HCT116 (cell line): Measurements from ENCODE around the gene SEPTIN5. TPM values are rescaled to one million over a fixed set of nuclear protein-coding genes. Genes with fewer than 3 reads are reported as not detected.

Experiments used
- ATAC-seq: fragments of 200-7000 bp; cut with Tn5 transposase; 2 replicates; pipeline ENCODE4 v1.9.1; 2020; ENCODE audit warnings: mild to moderate bottlenecking, moderate library complexity
- BruUV-seq: library from RNA; stranded (reverse); fragments of 400-500 nt; replicated peaks from 2 replicates; lab custom pipeline; 2021; lab: Mats Ljungman, UMichigan
- CTCF ChIA-PET: fragments of 300-600 bp; sonication (Branson Sonifier 250); formaldehyde crosslinking; loops from one replicate; lab custom pipeline; 2021; ENCODE audit warnings: antibody characterized with exemption; lab: Charles Lee
- POLR2A ChIA-PET: fragments of 300-600, 350-600 bp; sonication (Branson Sonifier 250); formaldehyde crosslinking; loops from one replicate; lab custom pipeline; 2021; ENCODE audit warnings: antibody characterized with exemption; lab: Charles Lee
- RAD21 ChIA-PET, 2 experiments: fragments of 300-600 bp; sonication (Branson Sonifier 250); formaldehyde crosslinking; loops; one replicate each; lab custom pipeline; 2023; ENCODE audit warnings: low total read pairs in 2 of 2; ENCODE audit not compliant: uncharacterized antibody in 2 of 2, unreplicated experiment in 2 of 2, low non-redundant PET in 1 of 2; lab: Charles Lee
- DNase-seq: peaks from one replicate; pipeline ENCODE4 v3.0.0-alpha.2; 2010; ENCODE audit warnings: low read depth, low spot score
- H2AFZ ChIP-seq: fragments of 200-600 bp; shearing (Covaris generic), sonication (generic); 2 replicates; pipeline ENCODE4 v1.6.1; 2017; ENCODE audit warnings: low read depth, mixed run types, mixed read lengths, antibody characterized with exemption, low read length; ENCODE audit not compliant: poor library complexity, severe bottlenecking
- H3K27ac ChIP-seq: 2 replicates; pipeline ENCODE4 v1.5.1; 2012; ENCODE audit warnings: low read depth, low read length
- H3K27me3 ChIP-seq: fragments of 200-600 bp; sonication (generic); 2 replicates; pipeline ENCODE4 v1.6.1; 2016; ENCODE audit warnings: mixed run types, low read length, mixed read lengths; ENCODE audit not compliant: insufficient read depth
- H3K36me3 ChIP-seq, 2 experiments: fragments of 200-500 bp in 1 of 2; fragments of 200-600 bp in 1 of 2; sonication (Bioruptor generic) in 1 of 2; sonication (generic) in 1 of 2; 2 replicates each; pipeline versions ENCODE4 v1.5.1 to v1.6.1; 2014 to 2016; ENCODE audit warnings: low read length in 2 of 2, inconsistent platforms in 1 of 2, mixed read lengths in 1 of 2, mixed run types in 1 of 2; ENCODE audit not compliant: insufficient read depth in 2 of 2, control insufficient read depth in 1 of 2
- H3K4me1 ChIP-seq, 2 experiments: fragments of 200-600 bp in 1 of 2; sonication (generic) in 1 of 2; 2 replicates each; pipeline versions ENCODE4 v1.5.1 to v1.6.1; 2012 to 2017; ENCODE audit warnings: low read length in 2 of 2, inconsistent platforms in 1 of 2, mild to moderate bottlenecking in 1 of 2, mixed read lengths in 1 of 2, mixed run types in 1 of 2, moderate library complexity in 1 of 2; ENCODE audit not compliant: insufficient read depth in 2 of 2, control insufficient read depth in 1 of 2
- H3K4me2 ChIP-seq: fragments of 200-600 bp; sonication (generic); 2 replicates; pipeline ENCODE4 v1.6.1; 2017; ENCODE audit warnings: mixed run types, low read length, mixed read lengths
- H3K4me3 ChIP-seq, 2 experiments: fragments of 200-600 bp in 1 of 2; sonication (generic) in 1 of 2; replicated peaks in 1 of 2; 2 replicates each; pipeline ENCODE4 v1.5.1; 2011 to 2016; ENCODE audit warnings: low read length in 2 of 2, control low read depth in 1 of 2, low read depth in 1 of 2, mild to moderate bottlenecking in 1 of 2, mixed read lengths in 1 of 2, mixed run types in 1 of 2
- H3K79me2 ChIP-seq: fragments of 200-600 bp; sonication (generic); 2 replicates; pipeline ENCODE4 v1.6.1; 2017; ENCODE audit warnings: mild to moderate bottlenecking, mixed run types, low read length, moderate library complexity, mixed read lengths; ENCODE audit not compliant: insufficient read depth
- H3K9ac ChIP-seq: fragments of 200-600 bp; sonication (generic); 2 replicates; pipeline ENCODE4 v1.6.1; 2016; ENCODE audit warnings: low read length, mixed read lengths
- H3K9me2 ChIP-seq: fragments of 200-600 bp; sonication (generic), shearing (Covaris generic); 2 replicates; pipeline ENCODE4 v1.6.1; 2017; ENCODE audit warnings: mixed run types, mild to moderate bottlenecking, moderate library complexity; ENCODE audit not compliant: insufficient read depth
- H3K9me3 ChIP-seq, 2 experiments: fragments of 200-500 bp in 1 of 2; fragments of 200-600 bp in 1 of 2; sonication (Bioruptor generic) in 1 of 2; sonication (generic) in 1 of 2; 2 replicates each; pipeline ENCODE4 v1.6.1; 2014 to 2017; ENCODE audit warnings: low read length in 2 of 2, mixed read lengths in 2 of 2, inconsistent platforms in 1 of 2, low read depth in 1 of 2, mild to moderate bottlenecking in 1 of 2, mixed run types in 1 of 2, moderate library complexity in 1 of 2; ENCODE audit not compliant: control insufficient read depth in 1 of 2, insufficient read depth in 1 of 2
- H4K20me1 ChIP-seq: fragments of 200-600 bp; sonication (generic), shearing (Covaris generic); 2 replicates; pipeline ENCODE4 v1.6.1; 2017; ENCODE audit warnings: mixed run types, mild to moderate bottlenecking, moderate library complexity; ENCODE audit not compliant: insufficient read depth
- CBX3 ChIP-seq: IDR thresholded peaks from 2 replicates; pipeline ENCODE4 v1.6.1; 2012; ENCODE audit warnings: low read depth
- EZH2 ChIP-seq: fragments of 200-600 bp; sonication (generic); IDR thresholded peaks from 2 replicates; pipeline ENCODE4 v1.6.1; 2017; ENCODE audit warnings: antibody characterized with exemption, mixed run types
- EZH2phosphoT487 ChIP-seq: fragments of 200-600 bp; IDR thresholded peaks from 2 replicates; pipeline ENCODE4 v1.6.1; 2018; ENCODE audit warnings: antibody characterized with exemption, borderline replicate concordance
- JUND ChIP-seq: IDR thresholded peaks from 2 replicates; pipeline ENCODE4 v1.6.1; 2012
- POLR2A ChIP-seq: IDR thresholded peaks from 2 replicates; pipeline ENCODE4 v1.7.0; 2011; ENCODE audit warnings: borderline replicate concordance; ENCODE audit not compliant: insufficient read depth, insufficient read length; ENCODE audit errors: extremely low read depth
- RAD21 ChIP-seq: IDR thresholded peaks from 2 replicates; pipeline ENCODE4 v1.6.1; 2012; ENCODE audit warnings: low read depth, mild to moderate bottlenecking
- SP1 ChIP-seq: IDR thresholded peaks from 2 replicates; pipeline ENCODE4 v1.6.1; 2012; ENCODE audit warnings: low read depth
- TCF7L2 ChIP-seq: IDR thresholded peaks from 2 replicates; pipeline ENCODE4 v1.7.0; 2011; ENCODE audit warnings: borderline replicate concordance, inconsistent platforms; ENCODE audit not compliant: insufficient read depth, insufficient read length; ENCODE audit errors: extremely low read depth
- ZFX ChIP-seq: fragments of 450-650 bp; IDR thresholded peaks from 2 replicates; pipeline ENCODE4 v1.6.1; 2017
- ZNF274 ChIP-seq: fragments of 200-500 bp; sonication (Bioruptor generic); IDR thresholded peaks from 2 replicates; pipeline ENCODE4 v1.6.1; 2014; ENCODE audit warnings: mild to moderate bottlenecking, low read depth, low read length, inconsistent platforms
- intact Hi-C: fragments of 100-400 bp; cut with micrococcal nuclease; formaldehyde crosslinking; loops from 2 replicates; pipeline ENCODE4 v1.10.0; 2022
- total RNA-seq: library from RNA; stranded (reverse); gene quantifications from one replicate; pipeline ENCODE4 v1.2.1, GENCODE V29; 2021; ENCODE audit not compliant: unreplicated experiment
- TF ChIP-seq, protein P1 (sequence below): IDR thresholded peaks from 2 replicates; pipeline ENCODE4 v1.6.1; 2012
- TF ChIP-seq, protein P2 (sequence below), 3 experiments: fragments of 200-600 bp in 1 of 3; sonication (generic) in 1 of 3; IDR thresholded peaks in 2 of 3; conservative IDR thresholded peaks in 1 of 3; 2 replicates each; pipeline ENCODE4 v1.5.1; 2012 to 2017; ENCODE audit warnings: low read depth in 2 of 3, low read length in 2 of 3, antibody characterized with exemption in 1 of 3, borderline replicate concordance in 1 of 3, control low read depth in 1 of 3, mild to moderate bottlenecking in 1 of 3, mixed read lengths in 1 of 3, mixed run types in 1 of 3, moderate library complexity in 1 of 3; ENCODE audit not compliant: insufficient read depth in 1 of 3

The SEPTIN5 gene
- total RNA-seq, 1 experiment from 2014 or later: 9.0 TPM

GRCh38 chr22:19722178-19722981 lies 8.1 kb downstream of the SEPTIN5 start:
- ChIA-PET CTCF (no interaction called here), RAD21 (no interaction called here), POLR2A (no interaction called here)
- Histone ChIP-seq H4K20me1 (no peaks in the 10 kb centered on the region), H3K9ac (no peak overlapping the region), H2AFZ (no peak overlapping the region), H3K4me3 (no peak overlapping the region), H3K27me3 (no peaks in the 10 kb centered on the region), H3K9me3 (no peaks in the 10 kb centered on the region), H3K79me2 (no peaks in the 10 kb centered on the region), H3K36me3 (no peaks in the 10 kb centered on the region; a peak in 1 of 4 replicates), H3K27ac (peak overlapping the region; percentile 40; the same call in 1 of the 2 replicates), H3K4me2 (peak overlapping the region; percentile 73)
- no peak for ATAC-seq
- intact Hi-C loops: no loop called here
- no peak for DNase-seq
- no TSS peak for BruUV-seq
- no peak for TF ChIP-seq CBX3
- TF ChIP-seq, all 23 proteins: peak for 0
- H3K4me1 ChIP-seq: peaks cover 17 to 30% of the 10 kb centered on the region in 2 experiments
- no peaks in the 10 kb centered on the region for H3K9me2 ChIP-seq

GRCh38 chr22:19722982-19723231 lies 8.6 kb downstream of the SEPTIN5 start:
- Histone ChIP-seq H2AFZ (no peak overlapping the region), H3K9me2 (no peaks in the 10 kb centered on the region), H3K4me3 (peak overlapping the region in 1 of 2 experiments; percentile 52; a peak in 3 of 4 replicates), H3K27me3 (no peaks in the 10 kb centered on the region), H4K20me1 (no peaks in the 10 kb centered on the region), H3K79me2 (no peaks in the 10 kb centered on the region), H3K36me3 (no peaks in the 10 kb centered on the region; a peak in 1 of 4 replicates), H3K4me1 (peaks cover 17 to 24% of the 10 kb centered on the region in 2 experiments), H3K4me2 (peak overlapping the region; percentile 73), H3K9me3 (no peaks in the 10 kb centered on the region), H3K27ac (peak overlapping the region; percentile 40; the same call in 1 of the 2 replicates)
- intact Hi-C loops: no loop called here
- no TSS peak for BruUV-seq
- DNase-seq: no peak
- ATAC-seq: no peak
- POLR2A ChIA-PET: no interaction called here
- RAD21 ChIA-PET: no interaction called here
- TF ChIP-seq ZFX (no peak), POLR2A (no peak), JUND (no peak), TCF7L2 (no peak), EZH2phosphoT487 (no peak), SP1 (no peak), EZH2 (no peak), ZNF274 (no peak), RAD21 (no peak)
- TF ChIP-seq, protein P1, sequence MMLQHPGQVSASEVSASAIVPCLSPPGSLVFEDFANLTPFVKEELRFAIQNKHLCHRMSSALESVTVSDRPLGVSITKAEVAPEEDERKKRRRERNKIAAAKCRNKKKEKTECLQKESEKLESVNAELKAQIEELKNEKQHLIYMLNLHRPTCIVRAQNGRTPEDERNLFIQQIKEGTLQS: no peak
- TF ChIP-seq, protein P2, sequence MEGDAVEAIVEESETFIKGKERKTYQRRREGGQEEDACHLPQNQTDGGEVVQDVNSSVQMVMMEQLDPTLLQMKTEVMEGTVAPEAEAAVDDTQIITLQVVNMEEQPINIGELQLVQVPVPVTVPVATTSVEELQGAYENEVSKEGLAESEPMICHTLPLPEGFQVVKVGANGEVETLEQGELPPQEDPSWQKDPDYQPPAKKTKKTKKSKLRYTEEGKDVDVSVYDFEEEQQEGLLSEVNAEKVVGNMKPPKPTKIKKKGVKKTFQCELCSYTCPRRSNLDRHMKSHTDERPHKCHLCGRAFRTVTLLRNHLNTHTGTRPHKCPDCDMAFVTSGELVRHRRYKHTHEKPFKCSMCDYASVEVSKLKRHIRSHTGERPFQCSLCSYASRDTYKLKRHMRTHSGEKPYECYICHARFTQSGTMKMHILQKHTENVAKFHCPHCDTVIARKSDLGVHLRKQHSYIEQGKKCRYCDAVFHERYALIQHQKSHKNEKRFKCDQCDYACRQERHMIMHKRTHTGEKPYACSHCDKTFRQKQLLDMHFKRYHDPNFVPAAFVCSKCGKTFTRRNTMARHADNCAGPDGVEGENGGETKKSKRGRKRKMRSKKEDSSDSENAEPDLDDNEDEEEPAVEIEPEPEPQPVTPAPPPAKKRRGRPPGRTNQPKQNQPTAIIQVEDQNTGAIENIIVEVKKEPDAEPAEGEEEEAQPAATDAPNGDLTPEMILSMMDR (IDR thresholded peaks at IDR 0.05 in 2 of 3, conservative IDR thresholded peaks at IDR 0.05 in 1 of 3; ENCODE audit: borderline replicate concordance in 1 of 3, insufficient read depth in 1 of 3, low read depth in 2 of 3, low read length in 2 of 3): no peak
- TF ChIP-seq, all 23 proteins: peak for 0
- peak overlapping the region; percentile 44; the same call in 1 of the 2 replicates for H3K9ac ChIP-seq
- CTCF ChIA-PET: no interaction called here
